ENCODE data around the gene TMED1.

- no peak for TF ChIP-seq EP300 (IDR thresholded peaks at IDR 0.05; ENCODE audit: borderline replicate concordance)
- TF ChIP-seq, protein P1, sequence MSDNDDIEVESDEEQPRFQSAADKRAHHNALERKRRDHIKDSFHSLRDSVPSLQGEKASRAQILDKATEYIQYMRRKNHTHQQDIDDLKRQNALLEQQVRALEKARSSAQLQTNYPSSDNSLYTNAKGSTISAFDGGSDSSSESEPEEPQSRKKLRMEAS (IDR thresholded peaks at IDR 0.05), result no peak
- no peak for TF ChIP-seq ZBTB7A (IDR thresholded peaks at IDR 0.05; ENCODE audit: low read depth)
- TF ChIP-seq USF1 (IDR thresholded peaks at IDR 0.05), result no peak
- TF ChIP-seq RAD21 (IDR thresholded peaks at IDR 0.05; ENCODE audit: low read depth), result no peak
- no peak for TF ChIP-seq NFIC (IDR thresholded peaks at IDR 0.05)
- TF ChIP-seq, protein P2, sequence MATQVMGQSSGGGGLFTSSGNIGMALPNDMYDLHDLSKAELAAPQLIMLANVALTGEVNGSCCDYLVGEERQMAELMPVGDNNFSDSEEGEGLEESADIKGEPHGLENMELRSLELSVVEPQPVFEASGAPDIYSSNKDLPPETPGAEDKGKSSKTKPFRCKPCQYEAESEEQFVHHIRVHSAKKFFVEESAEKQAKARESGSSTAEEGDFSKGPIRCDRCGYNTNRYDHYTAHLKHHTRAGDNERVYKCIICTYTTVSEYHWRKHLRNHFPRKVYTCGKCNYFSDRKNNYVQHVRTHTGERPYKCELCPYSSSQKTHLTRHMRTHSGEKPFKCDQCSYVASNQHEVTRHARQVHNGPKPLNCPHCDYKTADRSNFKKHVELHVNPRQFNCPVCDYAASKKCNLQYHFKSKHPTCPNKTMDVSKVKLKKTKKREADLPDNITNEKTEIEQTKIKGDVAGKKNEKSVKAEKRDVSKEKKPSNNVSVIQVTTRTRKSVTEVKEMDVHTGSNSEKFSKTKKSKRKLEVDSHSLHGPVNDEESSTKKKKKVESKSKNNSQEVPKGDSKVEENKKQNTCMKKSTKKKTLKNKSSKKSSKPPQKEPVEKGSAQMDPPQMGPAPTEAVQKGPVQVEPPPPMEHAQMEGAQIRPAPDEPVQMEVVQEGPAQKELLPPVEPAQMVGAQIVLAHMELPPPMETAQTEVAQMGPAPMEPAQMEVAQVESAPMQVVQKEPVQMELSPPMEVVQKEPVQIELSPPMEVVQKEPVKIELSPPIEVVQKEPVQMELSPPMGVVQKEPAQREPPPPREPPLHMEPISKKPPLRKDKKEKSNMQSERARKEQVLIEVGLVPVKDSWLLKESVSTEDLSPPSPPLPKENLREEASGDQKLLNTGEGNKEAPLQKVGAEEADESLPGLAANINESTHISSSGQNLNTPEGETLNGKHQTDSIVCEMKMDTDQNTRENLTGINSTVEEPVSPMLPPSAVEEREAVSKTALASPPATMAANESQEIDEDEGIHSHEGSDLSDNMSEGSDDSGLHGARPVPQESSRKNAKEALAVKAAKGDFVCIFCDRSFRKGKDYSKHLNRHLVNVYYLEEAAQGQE (IDR thresholded peaks at IDR 0.05; ENCODE audit: low read depth), result no peak
- TF ChIP-seq EGR1 (IDR thresholded peaks at IDR 0.05), result no peak
- no peak for TF ChIP-seq CEBPB (IDR thresholded peaks at IDR 0.05)
- no peak for TF ChIP-seq YY1 (IDR thresholded peaks at IDR 0.05; ENCODE audit: low read depth)
- no peak for TF ChIP-seq TAF1 (IDR thresholded peaks at IDR 0.05; ENCODE audit: low read depth)
- no peak for TF ChIP-seq TEAD4 (IDR thresholded peaks at IDR 0.05)
Measured at GRCh38 chr19:10812902-10813404, 23.1 kb downstream of the TMED1 start.
